ENCODE results near the gene SLC48A1.

The SLC48A1 gene

GRCh38 chr12:47768323-47768811 is 4.7 kb upstream of the SLC48A1 start:
- H3K4me3 ChIP-seq (replicated peaks; ENCODE audit: insufficient read depth, low read length), result no peak overlapping the region
- no peaks in the 10 kb centered on the region for H3K27me3 ChIP-seq (ENCODE audit: insufficient read depth, poor library complexity, severe bottlenecking)
- DNase-seq (ENCODE audit: low read depth in 1 of 2, low spot score in 1 of 2), result no peak
- H3K27ac ChIP-seq (replicated peaks), result no peak overlapping the region
- TF ChIP-seq REST (IDR thresholded peaks at IDR 0.05; ENCODE audit: insufficient replicate concordance, low read depth) (no peak), POLR2AphosphoS5 (IDR thresholded peaks at IDR 0.05; ENCODE audit: low read depth) (no peak), SPI1 (IDR thresholded peaks at IDR 0.05; ENCODE audit: borderline replicate concordance, low read depth) (no peak), CTCF (IDR thresholded peaks at IDR 0.05; ENCODE audit: insufficient read depth, low read length) (no peak), GABPA (IDR thresholded peaks at IDR 0.05; ENCODE audit: low read depth) (no peak)

GRCh38 chr12:47769234-47770085 is 3.6 kb upstream of the SLC48A1 start:
- Histone ChIP-seq H3K4me3 (replicated peaks; ENCODE audit: insufficient read depth, low read length) (no peak overlapping the region), H3K27ac (replicated peaks) (no peak overlapping the region), H3K27me3 (ENCODE audit: insufficient read depth, poor library complexity, severe bottlenecking) (no peaks in the 10 kb centered on the region)
- TF ChIP-seq POLR2AphosphoS5 (IDR thresholded peaks at IDR 0.05; ENCODE audit: low read depth) (no peak), SPI1 (IDR thresholded peaks at IDR 0.05; ENCODE audit: borderline replicate concordance, low read depth) (no peak), REST (IDR thresholded peaks at IDR 0.05; ENCODE audit: insufficient replicate concordance, low read depth) (no peak), GABPA (IDR thresholded peaks at IDR 0.05; ENCODE audit: low read depth) (no peak), CTCF (IDR thresholded peaks at IDR 0.05; ENCODE audit: insufficient read depth, low read length) (no peak)
- DNase-seq (ENCODE audit: low read depth in 1 of 2, low spot score in 1 of 2), result no peak

- TF ChIP-seq REST (IDR thresholded peaks at IDR 0.05; ENCODE audit: insufficient replicate concordance, low read depth) (no peak), GABPA (IDR thresholded peaks at IDR 0.05; ENCODE audit: low read depth) (no peak)
- peak; percentile 49 to 82 for DNase-seq (ENCODE audit: low read depth in 1 of 2, low spot score in 1 of 2)
- H3K27me3 ChIP-seq (ENCODE audit: insufficient read depth, poor library complexity, severe bottlenecking), result no peaks in the 10 kb centered on the region
- no peak overlapping the region for H3K4me3 ChIP-seq (replicated peaks; ENCODE audit: insufficient read depth, low read length)
- no peak overlapping the region for H3K27ac ChIP-seq (replicated peaks)
These were observed 2.8 kb upstream of the SLC48A1 start for GRCh38 chr12:47770086-47770726.
